Subcutaneous abdominal adipose tissue (tissue), 5 donors: Measurements from ENCODE around the gene GPR3.
A peak's percentile ranks its signal among the peaks of the same experiment; 100 is the strongest.

Experiments
- H3K27ac ChIP-seq: one replicate; pipeline ENCODE4 v1.7.0; 2013; ENCODE audit warnings: low read depth, mild to moderate bottlenecking, inconsistent platforms, low read length, moderate library complexity
- H3K27me3 ChIP-seq, 5 donors: one replicate each; pipeline ENCODE4 v1.7.0; 2013; ENCODE audit warnings: low read length in 5 of 5, inconsistent platforms in 1 of 5; ENCODE audit not compliant: control insufficient read depth in 5 of 5, insufficient read depth in 4 of 5
- H3K36me3 ChIP-seq, 5 donors: one replicate each; pipeline ENCODE4 v1.7.0; 2013; ENCODE audit warnings: low read length in 5 of 5; ENCODE audit not compliant: control insufficient read depth in 5 of 5, insufficient read depth in 5 of 5
- H3K4me1 ChIP-seq, 5 donors: one replicate each; pipeline ENCODE4 v1.7.0; 2013; ENCODE audit warnings: low read length in 5 of 5, mild to moderate bottlenecking in 3 of 5, moderate library complexity in 1 of 5; ENCODE audit not compliant: control insufficient read depth in 5 of 5, insufficient read depth in 5 of 5
- H3K4me3 ChIP-seq, 5 donors: one replicate each; pipeline ENCODE4 v1.7.0; 2013; ENCODE audit warnings: low read length in 5 of 5, low read depth in 1 of 5
- H3K9ac ChIP-seq, 5 donors: one replicate each; pipeline ENCODE4 v1.7.0; 2013; ENCODE audit warnings: low read length in 5 of 5, mild to moderate bottlenecking in 4 of 5, moderate library complexity in 3 of 5
- H3K9me3 ChIP-seq, 5 donors: one replicate each; pipeline ENCODE4 v1.7.0; 2013; ENCODE audit warnings: low read length in 5 of 5; ENCODE audit not compliant: control insufficient read depth in 5 of 5
- donor health status: healthy.
- donor health status: healthy.
- donor health status: healthy.
- donor health status: healthy.
- donor health status: healthy.

The GPR3 gene

DNA sequence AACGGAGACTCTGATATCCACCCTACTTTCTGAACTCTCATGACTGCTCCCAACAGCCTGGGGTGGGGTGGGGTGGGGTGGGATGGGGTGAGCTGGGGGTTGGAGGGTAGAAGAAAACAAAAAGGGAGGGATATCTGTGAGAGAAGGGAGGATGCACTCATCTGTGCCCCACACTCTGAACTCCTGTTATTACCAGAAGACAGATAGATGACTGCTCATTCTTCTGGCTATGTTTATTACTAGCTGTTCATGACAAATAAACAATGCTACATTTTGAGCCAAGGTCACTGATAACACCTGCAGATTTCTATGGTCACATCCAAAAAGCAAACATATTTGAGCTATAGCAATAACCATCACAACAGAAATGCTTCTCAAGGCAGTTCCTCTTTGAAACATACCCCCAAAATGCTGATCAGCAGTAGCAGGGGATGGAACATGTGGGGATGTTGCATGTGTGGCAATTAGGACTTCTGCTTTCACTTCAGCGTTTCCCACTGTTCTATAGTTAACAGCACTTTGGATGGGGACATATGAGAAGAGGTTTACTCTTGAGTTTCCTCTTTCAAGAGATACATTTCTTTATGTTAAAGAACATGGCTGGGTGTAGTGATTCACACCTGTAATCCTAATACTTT lies 43.3 kb downstream of the GPR3 start:
- H3K9ac ChIP-seq = no peak overlapping the region
- no peaks in the 10 kb centered on the region for H3K9me3 ChIP-seq
- peaks cover 0 to 5% (median 3%) of the 10 kb centered on the region in 5 donors for H3K36me3 ChIP-seq
- no peaks in the 10 kb centered on the region for H3K27me3 ChIP-seq
- H3K4me1 ChIP-seq = peaks cover 8 to 81% (median 75%) of the 10 kb centered on the region in 5 donors
- peak overlapping the region; percentile 66 for H3K27ac ChIP-seq
- no peak overlapping the region for H3K4me3 ChIP-seq

DNA sequence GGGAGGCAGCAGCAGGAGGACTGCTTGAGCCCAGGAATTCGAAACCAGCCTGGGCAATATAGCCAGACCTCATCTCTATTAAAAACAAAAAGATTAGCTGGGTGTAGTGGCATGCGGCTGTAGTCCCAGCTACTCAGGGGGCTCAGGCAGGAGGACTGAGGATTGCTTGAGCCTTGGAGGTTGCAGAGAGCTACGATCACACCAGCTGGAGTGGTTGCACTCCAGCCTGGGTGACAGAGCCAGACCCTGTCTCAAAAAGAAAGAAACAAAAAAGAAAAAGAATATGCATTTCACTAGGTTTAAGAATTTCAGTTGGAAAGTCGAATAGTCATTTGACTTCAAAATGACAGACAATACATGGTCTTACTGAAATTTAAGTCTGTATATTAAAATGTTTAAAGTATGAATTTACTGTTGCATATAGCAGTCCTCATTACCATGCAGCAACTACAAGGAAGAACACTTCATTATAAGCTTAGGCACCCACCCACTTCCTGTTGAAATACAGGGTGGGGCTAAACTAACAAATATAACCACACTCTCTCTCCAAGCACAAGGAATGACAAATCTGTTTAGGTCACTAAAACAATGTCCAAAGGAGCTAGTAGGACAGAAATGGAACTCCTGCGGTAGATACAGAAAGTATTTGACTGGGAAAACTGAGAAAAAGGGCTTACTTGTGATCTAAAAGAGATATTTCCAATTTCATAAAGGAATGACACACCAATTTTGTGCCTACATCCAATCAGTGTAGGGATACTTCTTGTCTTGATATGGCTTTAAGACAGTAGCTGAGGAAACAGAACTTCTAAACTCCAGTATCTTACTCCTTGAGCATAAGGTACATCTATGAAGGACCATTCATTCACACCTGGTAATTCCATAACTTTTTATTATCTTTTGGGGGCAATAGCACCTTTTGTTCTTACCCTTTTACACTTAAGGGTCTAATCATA lies 44.1 kb downstream of the GPR3 start:
- H3K9me3 ChIP-seq = no peaks in the 10 kb centered on the region
- no peaks in the 10 kb centered on the region for H3K27me3 ChIP-seq
- H3K4me3 ChIP-seq = peak overlapping the region in 2 of 5 donors; percentile 2 to 36
- peak overlapping the region in 1 of 5 donors; percentile 34 for H3K9ac ChIP-seq
- H3K36me3 ChIP-seq = peaks cover 0 to 5% (median 3%) of the 10 kb centered on the region in 5 donors
- peaks cover 6 to 73% (median 67%) of the 10 kb centered on the region in 5 donors for H3K4me1 ChIP-seq
- peak overlapping the region; percentile 66 for H3K27ac ChIP-seq

DNA sequence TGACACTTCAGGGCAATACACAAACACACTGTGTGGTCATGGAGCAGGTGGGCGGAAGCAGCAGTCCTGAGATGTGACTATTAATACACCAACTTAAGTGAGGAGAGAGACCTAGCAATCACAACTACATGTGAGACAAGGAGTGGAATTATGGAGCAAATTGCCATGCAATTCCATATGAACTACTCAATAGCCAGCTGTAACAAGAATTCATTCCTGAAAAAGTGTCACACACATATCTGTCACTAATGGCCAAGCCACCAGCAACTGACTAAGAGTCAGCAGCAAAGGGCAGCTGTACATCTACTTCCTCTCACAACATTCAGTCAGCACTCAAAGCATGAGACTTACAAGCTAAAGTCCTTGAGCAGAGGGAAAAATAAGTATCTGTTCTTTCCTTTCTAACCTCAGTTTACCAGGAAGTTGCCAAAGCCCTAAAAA lies 46.2 kb downstream of the GPR3 start:
- Histone ChIP-seq H3K4me3 (no peak overlapping the region), H3K9me3 (no peaks in the 10 kb centered on the region), H3K27ac (peak overlapping the region; percentile 66), H3K36me3 (peaks cover 0 to 5% (median 3%) of the 10 kb centered on the region in 5 donors), H3K9ac (no peak overlapping the region), H3K27me3 (no peaks in the 10 kb centered on the region), H3K4me1 (peaks cover 6 to 55% (median 53%) of the 10 kb centered on the region in 5 donors)

DNA sequence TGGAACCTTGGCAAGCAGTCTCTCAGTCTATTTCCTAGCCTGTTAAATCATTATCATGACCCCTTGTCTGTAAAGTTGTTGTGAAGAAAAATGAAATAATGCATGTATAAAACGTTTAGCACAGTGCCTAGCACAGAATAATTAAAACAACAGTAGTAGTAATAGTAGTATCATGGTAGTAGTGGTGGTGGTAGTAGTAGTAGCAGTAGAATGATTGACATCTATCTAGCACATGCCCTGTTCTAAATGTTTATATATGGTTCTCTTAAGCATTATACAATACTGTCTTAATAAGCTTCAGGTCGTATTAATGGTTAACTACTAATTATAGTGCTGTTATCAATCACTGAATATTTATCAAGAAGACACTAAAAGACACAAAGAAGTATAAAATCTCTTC lies 46.7 kb downstream of the GPR3 start:
- H3K9me3 ChIP-seq = no peaks in the 10 kb centered on the region
- H3K27me3 ChIP-seq = no peaks in the 10 kb centered on the region
- no peak overlapping the region for H3K4me3 ChIP-seq
- H3K9ac ChIP-seq = no peak overlapping the region
- peaks cover 0 to 8% (median 3%) of the 10 kb centered on the region in 5 donors for H3K36me3 ChIP-seq
- H3K27ac ChIP-seq = no peak overlapping the region
- H3K4me1 ChIP-seq = peaks cover 6 to 54% (median 48%) of the 10 kb centered on the region in 5 donors

DNA sequence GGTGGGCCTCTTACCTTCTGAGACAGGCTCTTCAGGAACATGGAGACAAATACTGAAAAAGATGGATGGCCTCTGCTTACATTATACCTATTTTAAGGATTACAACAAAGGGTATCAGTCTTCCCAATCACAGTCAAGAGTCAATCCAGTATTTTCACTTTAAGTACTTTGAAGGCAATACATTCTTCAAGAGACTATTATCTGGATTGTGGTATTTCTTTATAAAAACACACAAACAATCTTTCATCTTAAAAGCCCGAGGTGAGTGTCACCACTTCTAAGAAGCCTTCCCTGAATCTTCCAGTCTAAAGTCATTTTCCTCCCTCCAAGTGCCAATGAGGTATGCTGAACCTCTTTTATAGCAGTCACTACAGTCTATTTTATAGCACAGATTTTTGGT lies 52.2 kb downstream of the GPR3 start:
- Histone ChIP-seq H3K27me3 (no peaks in the 10 kb centered on the region), H3K9ac (no peak overlapping the region), H3K4me1 (peaks cover 0 to 16% (median 7%) of the 10 kb centered on the region in 5 donors), H3K36me3 (peaks cover 3 to 17% (median 11%) of the 10 kb centered on the region in 5 donors), H3K27ac (peak overlapping the region; percentile 13), H3K4me3 (no peak overlapping the region), H3K9me3 (no peaks in the 10 kb centered on the region)
